GM19351 (cell line): ENCODE results near the gene SAP30.

Source experiments
- ATAC-seq: cut with Tn5 transposase; IDR thresholded peaks from one replicate; pipeline ENCODE4 v1.9.1; 2021; ENCODE audit warnings: mild to moderate bottlenecking, moderate library complexity; ENCODE audit not compliant: unreplicated experiment

SAP30 gene

GRCh38 chr4:173370477-173371291, at the start of gene SAP30:
Gene SAP30 (plus strand): TSS chr4:173370954. CDS start chr4:173371183, 229 bp downstream.
- ATAC-seq, result peak; percentile 60

GRCh38 chr4:173325007-173325736, 45.6 kb upstream of the SAP30 start:
- no peak for ATAC-seq

GRCh38 chr4:173328236-173328901, 42.4 kb upstream of the SAP30 start:
- ATAC-seq, result no peak

GRCh38 chr4:173330590-173330989, 40.2 kb upstream of the SAP30 start:
- no peak for ATAC-seq

- ATAC-seq, result no peak
Measured at GRCh38 chr4:173332021-173332487, 38.7 kb upstream of the SAP30 start.

- no peak for ATAC-seq
Measured at GRCh38 chr4:173332963-173333657, 37.6 kb upstream of the SAP30 start.

- ATAC-seq, result no peak
Measured at GRCh38 chr4:173333658-173334084, 37.1 kb upstream of the SAP30 start.

- ATAC-seq, result peak; percentile 84
Measured at GRCh38 chr4:173334085-173334890, 36.5 kb upstream of the SAP30 start, which contains the start of gene HMGB2. Gene HMGB2 (minus strand): TSS chr4:173334358. CDS start chr4:173333649, 709 bp downstream.

GRCh38 chr4:173334891-173335752, 35.6 kb upstream of the SAP30 start:
- ATAC-seq, result peak; percentile 26

- ATAC-seq, result no peak
Measured at GRCh38 chr4:173337463-173337862, 33.3 kb upstream of the SAP30 start.

- ATAC-seq, result no peak
Measured at GRCh38 chr4:173343832-173344397, 26.8 kb upstream of the SAP30 start.

GRCh38 chr4:173345648-173346047, 25.1 kb upstream of the SAP30 start:
- peak; percentile 65 for ATAC-seq

- ATAC-seq, result no peak
Measured at GRCh38 chr4:173346074-173346473, 24.7 kb upstream of the SAP30 start.

- no peak for ATAC-seq
Measured at GRCh38 chr4:173347467-173347866, 23.3 kb upstream of the SAP30 start.

GRCh38 chr4:173357939-173358338, 12.8 kb upstream of the SAP30 start:
- ATAC-seq, result no peak

GRCh38 chr4:173360587-173361221, 10.1 kb upstream of the SAP30 start:
- ATAC-seq, result no peak

- ATAC-seq, result no peak
Measured at GRCh38 chr4:173362666-173363065, 8.1 kb upstream of the SAP30 start.

GRCh38 chr4:173365359-173365996, 5.3 kb upstream of the SAP30 start:
- ATAC-seq, result no peak
